H1 (cell line): ENCODE results near the gene YARS1. TPM values are rescaled to one million over a fixed set of nuclear protein-coding genes. Genes with fewer than 3 reads are reported as not detected.

Experiments
- BACH1 ChIP-seq: IDR thresholded peaks from 2 replicates; pipeline ENCODE4 v1.6.1; 2012; ENCODE audit warnings: low read length, improper control_type of control experiment
- CBX8 ChIP-seq: fragments of 300-800, 300-1000 bp; sonication (generic); IDR thresholded peaks from 2 replicates; pipeline ENCODE4 v1.7.1; 2016; ENCODE audit warnings: low read depth, low read length, borderline replicate concordance
- MAFK ChIP-seq: IDR thresholded peaks from 2 replicates; pipeline ENCODE4 v1.6.1; 2012; ENCODE audit warnings: low read depth, mild to moderate bottlenecking, improper control_type of control experiment, low read length
- PHF8 ChIP-seq: fragments of 200-600 bp; sonication (generic); conservative IDR thresholded peaks from 2 replicates; pipeline ENCODE4 v1.7.1; 2012; ENCODE audit warnings: low read depth, mild to moderate bottlenecking, inconsistent platforms, low read length, moderate library complexity
- RFX5 ChIP-seq: IDR thresholded peaks from 2 replicates; pipeline ENCODE4 v1.6.1; 2011; ENCODE audit warnings: low read depth, low read length, improper control_type of control experiment, borderline replicate concordance
- RXRA ChIP-seq: IDR thresholded peaks from 2 replicates; pipeline ENCODE4 v1.6.1; 2011; ENCODE audit warnings: low read depth, mild to moderate bottlenecking, low read length, moderate library complexity; ENCODE audit not compliant: insufficient read depth
- SIX5 ChIP-seq: IDR thresholded peaks from 2 replicates; pipeline ENCODE4 v1.6.1; 2011; ENCODE audit warnings: mild to moderate bottlenecking, low read depth, low read length
- polyA plus RNA-seq, 7 experiments: library from polyadenylated mRNA; depleted of rRNA in 3 of 7; stranded (reverse) in 5 of 7; unstranded in 2 of 7; fragments of >200 nt in 5 of 7; fragments of 200-250 nt in 2 of 7; gene quantifications; 1 replicate in 5 of 7; 2 replicates in 1 of 7; 4 replicates in 1 of 7; pipeline versions ENCODE4 v1.2.1 to v1.2.3, GENCODE V29; 2011 to 2013; ENCODE audit warnings: missing spikeins in 2 of 7, mixed read lengths in 2 of 7
- total RNA-seq: library from RNA; stranded (reverse); fragmentation: NEBNext Ultra II Directional; extraction: Animal tissue kit (Norgen Biotek cat#: 25700); gene quantifications from 2 replicates; pipeline ENCODE4 v1.2.1, GENCODE V29; 2021
- TF ChIP-seq, protein P1 (sequence below): fragments of 300-600 bp; sonication (generic); IDR thresholded peaks from 2 replicates; pipeline ENCODE4 v1.7.1; 2012; ENCODE audit warnings: low read length, moderate library complexity, mild to moderate bottlenecking, inconsistent platforms; ENCODE audit not compliant: insufficient replicate concordance
- TF ChIP-seq, protein P2 (sequence below): IDR thresholded peaks from 2 replicates; pipeline ENCODE4 v1.6.1; 2011; ENCODE audit warnings: low read depth, mild to moderate bottlenecking, low read length; ENCODE audit not compliant: insufficient read depth
- TF ChIP-seq, protein P3 (sequence below): IDR thresholded peaks from 2 replicates; pipeline ENCODE4 v1.6.1; 2012; ENCODE audit warnings: inconsistent platforms

Gene YARS1
- total and polyA plus RNA-seq, 2 of the 8 experiments (the other 6 are each of a cell fraction or from before 2014, with no cell fraction given): 47.1 to 226 TPM

DNA sequence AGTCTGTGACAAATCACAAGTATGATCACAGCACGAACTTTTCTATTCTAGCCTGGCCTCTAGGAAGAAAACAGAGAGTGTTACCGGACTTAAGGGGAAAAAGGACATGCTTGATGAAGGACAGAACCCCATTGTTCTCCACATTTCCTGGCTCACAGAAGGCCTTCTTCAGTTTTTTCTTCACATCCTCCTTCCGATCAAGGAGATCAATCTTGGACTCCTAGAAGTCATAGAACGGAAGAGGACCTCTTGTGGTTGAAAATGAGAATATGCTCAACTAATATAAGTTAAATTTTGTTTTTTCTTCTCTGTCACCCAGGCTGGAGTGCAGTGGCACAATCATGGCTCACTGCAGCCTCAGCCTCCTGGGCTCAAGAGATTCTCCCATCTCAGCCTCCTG, 30.3 kb downstream of the YARS1 start (continued):
- TF ChIP-seq, protein P1, sequence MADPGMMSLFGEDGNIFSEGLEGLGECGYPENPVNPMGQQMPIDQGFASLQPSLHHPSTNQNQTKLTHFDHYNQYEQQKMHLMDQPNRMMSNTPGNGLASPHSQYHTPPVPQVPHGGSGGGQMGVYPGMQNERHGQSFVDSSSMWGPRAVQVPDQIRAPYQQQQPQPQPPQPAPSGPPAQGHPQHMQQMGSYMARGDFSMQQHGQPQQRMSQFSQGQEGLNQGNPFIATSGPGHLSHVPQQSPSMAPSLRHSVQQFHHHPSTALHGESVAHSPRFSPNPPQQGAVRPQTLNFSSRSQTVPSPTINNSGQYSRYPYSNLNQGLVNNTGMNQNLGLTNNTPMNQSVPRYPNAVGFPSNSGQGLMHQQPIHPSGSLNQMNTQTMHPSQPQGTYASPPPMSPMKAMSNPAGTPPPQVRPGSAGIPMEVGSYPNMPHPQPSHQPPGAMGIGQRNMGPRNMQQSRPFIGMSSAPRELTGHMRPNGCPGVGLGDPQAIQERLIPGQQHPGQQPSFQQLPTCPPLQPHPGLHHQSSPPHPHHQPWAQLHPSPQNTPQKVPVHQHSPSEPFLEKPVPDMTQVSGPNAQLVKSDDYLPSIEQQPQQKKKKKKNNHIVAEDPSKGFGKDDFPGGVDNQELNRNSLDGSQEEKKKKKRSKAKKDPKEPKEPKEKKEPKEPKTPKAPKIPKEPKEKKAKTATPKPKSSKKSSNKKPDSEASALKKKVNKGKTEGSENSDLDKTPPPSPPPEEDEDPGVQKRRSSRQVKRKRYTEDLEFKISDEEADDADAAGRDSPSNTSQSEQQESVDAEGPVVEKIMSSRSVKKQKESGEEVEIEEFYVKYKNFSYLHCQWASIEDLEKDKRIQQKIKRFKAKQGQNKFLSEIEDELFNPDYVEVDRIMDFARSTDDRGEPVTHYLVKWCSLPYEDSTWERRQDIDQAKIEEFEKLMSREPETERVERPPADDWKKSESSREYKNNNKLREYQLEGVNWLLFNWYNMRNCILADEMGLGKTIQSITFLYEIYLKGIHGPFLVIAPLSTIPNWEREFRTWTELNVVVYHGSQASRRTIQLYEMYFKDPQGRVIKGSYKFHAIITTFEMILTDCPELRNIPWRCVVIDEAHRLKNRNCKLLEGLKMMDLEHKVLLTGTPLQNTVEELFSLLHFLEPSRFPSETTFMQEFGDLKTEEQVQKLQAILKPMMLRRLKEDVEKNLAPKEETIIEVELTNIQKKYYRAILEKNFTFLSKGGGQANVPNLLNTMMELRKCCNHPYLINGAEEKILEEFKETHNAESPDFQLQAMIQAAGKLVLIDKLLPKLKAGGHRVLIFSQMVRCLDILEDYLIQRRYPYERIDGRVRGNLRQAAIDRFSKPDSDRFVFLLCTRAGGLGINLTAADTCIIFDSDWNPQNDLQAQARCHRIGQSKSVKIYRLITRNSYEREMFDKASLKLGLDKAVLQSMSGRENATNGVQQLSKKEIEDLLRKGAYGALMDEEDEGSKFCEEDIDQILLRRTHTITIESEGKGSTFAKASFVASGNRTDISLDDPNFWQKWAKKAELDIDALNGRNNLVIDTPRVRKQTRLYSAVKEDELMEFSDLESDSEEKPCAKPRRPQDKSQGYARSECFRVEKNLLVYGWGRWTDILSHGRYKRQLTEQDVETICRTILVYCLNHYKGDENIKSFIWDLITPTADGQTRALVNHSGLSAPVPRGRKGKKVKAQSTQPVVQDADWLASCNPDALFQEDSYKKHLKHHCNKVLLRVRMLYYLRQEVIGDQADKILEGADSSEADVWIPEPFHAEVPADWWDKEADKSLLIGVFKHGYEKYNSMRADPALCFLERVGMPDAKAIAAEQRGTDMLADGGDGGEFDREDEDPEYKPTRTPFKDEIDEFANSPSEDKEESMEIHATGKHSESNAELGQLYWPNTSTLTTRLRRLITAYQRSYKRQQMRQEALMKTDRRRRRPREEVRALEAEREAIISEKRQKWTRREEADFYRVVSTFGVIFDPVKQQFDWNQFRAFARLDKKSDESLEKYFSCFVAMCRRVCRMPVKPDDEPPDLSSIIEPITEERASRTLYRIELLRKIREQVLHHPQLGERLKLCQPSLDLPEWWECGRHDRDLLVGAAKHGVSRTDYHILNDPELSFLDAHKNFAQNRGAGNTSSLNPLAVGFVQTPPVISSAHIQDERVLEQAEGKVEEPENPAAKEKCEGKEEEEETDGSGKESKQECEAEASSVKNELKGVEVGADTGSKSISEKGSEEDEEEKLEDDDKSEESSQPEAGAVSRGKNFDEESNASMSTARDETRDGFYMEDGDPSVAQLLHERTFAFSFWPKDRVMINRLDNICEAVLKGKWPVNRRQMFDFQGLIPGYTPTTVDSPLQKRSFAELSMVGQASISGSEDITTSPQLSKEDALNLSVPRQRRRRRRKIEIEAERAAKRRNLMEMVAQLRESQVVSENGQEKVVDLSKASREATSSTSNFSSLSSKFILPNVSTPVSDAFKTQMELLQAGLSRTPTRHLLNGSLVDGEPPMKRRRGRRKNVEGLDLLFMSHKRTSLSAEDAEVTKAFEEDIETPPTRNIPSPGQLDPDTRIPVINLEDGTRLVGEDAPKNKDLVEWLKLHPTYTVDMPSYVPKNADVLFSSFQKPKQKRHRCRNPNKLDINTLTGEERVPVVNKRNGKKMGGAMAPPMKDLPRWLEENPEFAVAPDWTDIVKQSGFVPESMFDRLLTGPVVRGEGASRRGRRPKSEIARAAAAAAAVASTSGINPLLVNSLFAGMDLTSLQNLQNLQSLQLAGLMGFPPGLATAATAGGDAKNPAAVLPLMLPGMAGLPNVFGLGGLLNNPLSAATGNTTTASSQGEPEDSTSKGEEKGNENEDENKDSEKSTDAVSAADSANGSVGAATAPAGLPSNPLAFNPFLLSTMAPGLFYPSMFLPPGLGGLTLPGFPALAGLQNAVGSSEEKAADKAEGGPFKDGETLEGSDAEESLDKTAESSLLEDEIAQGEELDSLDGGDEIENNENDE: no peak
- TF ChIP-seq RXRA (no peak), SIX5 (no peak), BACH1 (no peak), CBX8 (no peak), MAFK (no peak), PHF8 (no peak), RFX5 (no peak)
- TF ChIP-seq, protein P2, sequence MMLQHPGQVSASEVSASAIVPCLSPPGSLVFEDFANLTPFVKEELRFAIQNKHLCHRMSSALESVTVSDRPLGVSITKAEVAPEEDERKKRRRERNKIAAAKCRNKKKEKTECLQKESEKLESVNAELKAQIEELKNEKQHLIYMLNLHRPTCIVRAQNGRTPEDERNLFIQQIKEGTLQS: no peak
- TF ChIP-seq, protein P3, sequence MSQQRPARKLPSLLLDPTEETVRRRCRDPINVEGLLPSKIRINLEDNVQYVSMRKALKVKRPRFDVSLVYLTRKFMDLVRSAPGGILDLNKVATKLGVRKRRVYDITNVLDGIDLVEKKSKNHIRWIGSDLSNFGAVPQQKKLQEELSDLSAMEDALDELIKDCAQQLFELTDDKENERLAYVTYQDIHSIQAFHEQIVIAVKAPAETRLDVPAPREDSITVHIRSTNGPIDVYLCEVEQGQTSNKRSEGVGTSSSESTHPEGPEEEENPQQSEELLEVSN: no peak
